Measurements from ENCODE around the gene HELLS.

DNA sequence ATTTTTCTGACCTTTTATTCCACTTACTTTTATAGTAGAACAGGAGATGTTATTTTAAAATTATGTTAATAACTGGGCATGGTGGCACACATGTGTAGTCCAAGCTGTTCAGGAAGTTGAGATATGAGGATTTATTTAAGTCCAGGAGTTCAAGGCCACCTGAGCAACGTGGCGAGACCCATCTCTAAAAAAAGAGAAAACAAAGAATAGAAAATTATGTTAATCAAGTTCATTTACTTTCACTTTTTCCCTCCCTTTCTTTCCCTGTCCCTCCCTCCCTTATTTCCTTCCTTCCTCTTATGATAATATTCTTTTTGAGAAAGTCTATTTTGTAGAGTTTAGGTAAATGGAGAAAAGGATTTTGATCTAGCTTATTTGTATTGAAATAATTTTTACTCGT lies 48.9 kb upstream of the HELLS start:
- TF ChIP-seq CTCF (IDR thresholded peaks at IDR 0.05) (no peak), POLR2A (IDR thresholded peaks at IDR 0.05) (no peak)
